Left kidney (tissue), 8 donors: ENCODE measurements around the gene SPAM1. TPM values are rescaled to one million over a fixed set of nuclear protein-coding genes. Genes with fewer than 3 reads are reported as not detected.
A peak's percentile ranks its signal among the peaks of the same experiment; 100 is the strongest.
"Not testable (repeated sequence)": the region's sequence is repeated elsewhere in the genome, so short reads cannot be mapped to it uniquely, and the experiment has no call there.

Source experiments
- DNase-seq: peaks from one replicate; pipeline ENCODE4 v3.0.0-alpha.2; 2013
- long read RNA-seq, 8 donors: transcript quantifications; one replicate each; lab custom pipeline, GENCODE V29; 2026
- polyA plus RNA-seq: library from polyadenylated mRNA; unstranded; fragments of 120-200 nt; gene quantifications from one replicate; pipeline ENCODE4 v1.2.1, GENCODE V29; 2013; ENCODE audit not compliant: insufficient read length

The SPAM1 gene, protein sequence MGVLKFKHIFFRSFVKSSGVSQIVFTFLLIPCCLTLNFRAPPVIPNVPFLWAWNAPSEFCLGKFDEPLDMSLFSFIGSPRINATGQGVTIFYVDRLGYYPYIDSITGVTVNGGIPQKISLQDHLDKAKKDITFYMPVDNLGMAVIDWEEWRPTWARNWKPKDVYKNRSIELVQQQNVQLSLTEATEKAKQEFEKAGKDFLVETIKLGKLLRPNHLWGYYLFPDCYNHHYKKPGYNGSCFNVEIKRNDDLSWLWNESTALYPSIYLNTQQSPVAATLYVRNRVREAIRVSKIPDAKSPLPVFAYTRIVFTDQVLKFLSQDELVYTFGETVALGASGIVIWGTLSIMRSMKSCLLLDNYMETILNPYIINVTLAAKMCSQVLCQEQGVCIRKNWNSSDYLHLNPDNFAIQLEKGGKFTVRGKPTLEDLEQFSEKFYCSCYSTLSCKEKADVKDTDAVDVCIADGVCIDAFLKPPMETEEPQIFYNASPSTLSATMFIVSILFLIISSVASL
- polyA plus RNA-seq: 0.10 TPM
- long read RNA-seq, donor 1: 0 reads
- long read RNA-seq, donor 2: 0 reads
- long read RNA-seq, donor 3: 0 reads
- long read RNA-seq, donor 4: 0 reads
- long read RNA-seq, donor 5: 0 reads
- long read RNA-seq, donor 6: 0 reads
- long read RNA-seq, donor 7: 0 reads
- long read RNA-seq, donor 8: 0 reads

DNA sequence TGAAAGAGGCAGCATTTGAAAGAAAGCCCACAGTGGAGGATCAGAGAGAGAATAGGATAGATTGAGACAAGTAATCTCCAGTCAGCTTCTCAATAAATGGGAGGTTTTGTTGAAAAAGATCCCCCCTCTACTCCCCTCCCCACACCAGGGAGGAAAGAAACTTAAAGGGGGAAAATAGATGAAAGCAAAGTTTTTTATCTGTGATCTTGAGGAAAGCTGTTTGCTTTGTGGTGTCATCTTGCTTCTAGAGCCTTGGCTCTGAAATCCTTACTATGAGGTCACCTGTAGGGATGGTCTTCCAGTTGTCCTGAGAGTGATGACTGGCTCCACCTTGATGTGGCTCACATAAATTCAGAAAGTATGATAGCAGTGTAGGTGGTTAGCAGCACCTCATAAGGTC, at the start of gene SPAM1:
Gene SPAM1 (plus strand): TSS at position 301 of the 400 bp plus-strand sequence. CDS start 28,330 bp downstream, outside the sequence.
- DNase-seq: no peak

DNA sequence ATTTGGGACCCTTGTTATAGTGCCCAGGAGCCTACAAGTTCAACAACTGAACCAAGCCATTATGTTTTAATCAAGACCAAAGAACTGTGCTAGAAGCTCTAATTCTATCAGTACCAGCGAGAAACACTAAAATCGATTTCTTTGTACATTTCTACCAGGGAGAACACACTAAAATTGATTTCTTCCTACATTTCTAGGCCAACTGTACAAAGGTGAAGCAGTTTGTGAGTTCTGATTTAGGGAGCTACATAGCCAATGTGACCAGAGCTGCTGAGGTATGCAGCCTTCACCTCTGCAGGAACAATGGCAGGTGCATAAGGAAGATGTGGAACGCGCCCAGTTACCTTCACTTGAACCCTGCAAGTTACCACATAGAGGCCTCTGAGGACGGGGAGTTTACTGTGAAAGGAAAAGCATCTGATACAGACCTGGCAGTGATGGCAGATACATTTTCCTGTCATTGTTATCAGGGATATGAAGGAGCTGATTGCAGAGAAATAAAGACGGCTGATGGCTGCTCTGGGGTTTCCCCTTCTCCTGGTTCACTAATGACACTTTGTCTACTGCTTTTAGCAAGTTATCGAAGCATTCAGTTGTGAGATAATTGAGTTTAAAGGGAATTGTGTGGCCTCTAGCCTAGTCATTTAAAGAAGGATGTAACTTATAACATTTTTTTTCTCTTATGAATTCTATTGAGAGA, 48.3 kb upstream of the SPAM1 start:
- DNase-seq: no peak

DNA sequence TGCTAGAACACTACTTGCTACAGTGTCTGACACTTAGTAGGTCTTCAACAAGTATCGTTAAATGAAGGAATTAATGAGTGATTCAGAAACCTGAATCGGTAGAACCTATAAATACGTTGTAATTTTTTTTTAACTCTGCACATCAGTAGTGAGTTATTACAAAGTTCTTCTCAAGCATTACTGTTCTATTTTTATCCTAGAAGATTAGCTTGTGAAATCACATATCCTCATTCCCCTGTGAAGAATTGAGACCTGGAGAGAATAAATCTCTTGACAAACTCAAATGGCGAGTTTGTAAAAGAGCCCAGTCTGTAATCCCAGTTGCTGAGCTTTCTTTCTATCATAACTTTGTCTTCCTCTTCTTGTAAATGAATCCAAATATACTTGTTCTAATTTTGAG, 45.4 kb upstream of the SPAM1 start:
- no peak for DNase-seq

DNA sequence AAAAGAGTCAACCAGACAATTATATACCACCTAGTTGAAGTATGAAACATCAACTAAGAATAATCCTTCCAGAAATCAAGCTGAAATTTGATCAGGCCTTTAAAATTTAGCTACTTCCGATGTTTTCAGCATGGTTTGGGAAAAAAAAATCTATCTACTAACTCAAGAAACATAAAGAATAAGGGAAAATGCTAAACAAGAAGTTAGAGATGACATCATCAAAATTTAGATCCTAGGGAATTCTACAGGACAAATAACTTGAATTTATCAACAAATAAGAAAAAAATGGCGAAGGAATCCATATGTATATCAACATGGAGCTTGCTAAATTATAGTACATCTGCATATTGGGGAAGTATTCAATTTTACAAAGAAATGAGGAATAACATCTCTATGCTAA, 43.7 kb upstream of the SPAM1 start:
- no peak for DNase-seq

DNA sequence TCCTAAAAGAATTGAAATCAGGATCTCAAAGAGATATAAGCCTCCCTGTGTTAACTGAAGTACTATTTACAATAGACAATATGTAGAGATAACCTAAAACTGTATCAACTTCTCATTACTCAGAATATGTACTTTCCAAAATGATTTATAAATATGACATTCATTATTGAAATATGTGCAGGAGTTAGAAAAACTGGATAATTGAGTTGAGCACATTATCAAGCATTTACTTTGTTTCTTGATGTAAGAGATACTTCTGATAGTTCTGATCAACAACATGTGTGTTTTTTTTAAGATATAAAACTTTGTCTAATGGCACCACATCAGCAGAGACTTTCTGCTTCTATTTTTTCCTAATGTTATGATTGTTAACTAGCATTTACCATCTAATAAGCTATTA, 41.9 kb upstream of the SPAM1 start:
- no peak for DNase-seq

DNA sequence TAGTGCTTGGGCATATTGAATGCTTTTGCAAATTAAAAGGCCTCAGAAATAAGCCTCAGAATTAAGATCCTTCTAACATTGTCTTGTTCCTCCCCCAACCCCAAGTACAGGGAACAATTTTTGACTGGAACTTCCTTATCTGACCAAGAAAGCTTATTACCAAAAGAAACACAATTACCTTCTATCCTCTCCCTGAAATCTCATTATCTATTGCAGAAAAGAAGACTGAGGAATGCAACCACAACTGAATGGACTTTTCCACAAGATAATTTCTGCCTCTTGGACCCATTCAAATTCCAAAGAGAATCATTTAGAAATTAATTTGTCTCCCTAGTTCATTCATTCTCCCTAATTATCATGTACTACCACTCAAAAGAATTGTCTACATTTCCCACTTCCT, 36.8 kb upstream of the SPAM1 start:
- DNase-seq: no peak

DNA sequence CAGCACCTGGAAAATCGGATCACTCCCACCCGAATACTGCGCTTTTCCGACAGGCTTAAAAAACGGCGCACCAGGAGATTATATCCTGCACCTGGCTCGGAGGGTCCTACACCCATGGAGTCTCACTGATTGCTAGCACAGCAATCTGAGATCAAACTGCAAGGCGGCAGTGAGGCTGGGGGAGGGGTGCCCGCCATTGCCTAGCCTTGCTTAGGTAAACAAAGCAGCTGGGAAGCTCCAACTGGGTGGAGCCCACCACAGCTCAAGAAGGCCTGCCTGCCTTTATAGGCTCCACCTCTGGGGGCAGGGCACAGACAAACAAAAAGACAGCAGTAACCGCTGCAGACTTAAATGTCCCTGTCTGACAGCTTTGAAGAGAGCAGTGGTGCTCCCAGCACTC, 30.3 kb upstream of the SPAM1 start:
- not testable (repeated sequence) for DNase-seq

DNA sequence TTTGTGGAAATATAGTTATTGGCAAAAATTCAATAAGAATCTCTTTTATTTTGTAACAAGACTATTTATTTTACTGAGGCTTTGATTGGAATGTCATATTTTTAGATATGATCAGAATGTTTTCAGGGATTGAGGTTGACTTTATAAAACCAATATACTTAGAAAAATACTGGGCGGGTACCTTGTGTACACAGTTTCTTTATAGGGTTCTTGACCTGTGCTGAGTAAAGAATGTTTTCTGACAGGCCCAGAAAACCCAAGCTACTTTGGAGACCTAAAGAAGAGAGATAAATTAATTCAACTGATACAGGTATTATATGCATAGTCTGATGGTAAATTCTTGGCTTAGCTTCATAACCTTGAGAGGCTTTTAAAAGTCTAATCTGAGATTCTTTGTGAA, 23.9 kb upstream of the SPAM1 start:
- no peak for DNase-seq

DNA sequence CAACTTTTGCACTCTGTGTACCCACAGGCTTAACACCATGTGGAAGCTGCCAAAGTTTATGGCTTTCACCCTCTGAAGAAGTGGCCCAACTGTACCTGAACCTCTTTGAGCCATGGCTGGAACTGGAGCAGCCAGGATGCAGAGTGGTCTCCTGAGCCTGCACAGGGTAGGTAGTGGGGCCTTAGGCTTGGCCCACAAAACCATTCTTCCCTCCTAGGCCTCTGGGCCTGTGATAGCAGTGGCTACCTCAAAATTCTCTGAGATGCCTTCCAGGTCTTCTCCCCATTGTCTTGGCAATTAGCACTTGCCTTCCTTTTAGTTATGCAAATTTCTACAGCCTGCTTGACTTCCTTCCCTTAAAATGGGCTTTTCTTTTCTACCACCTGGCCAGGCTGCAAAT, 19.3 kb upstream of the SPAM1 start:
- DNase-seq: no peak

DNA sequence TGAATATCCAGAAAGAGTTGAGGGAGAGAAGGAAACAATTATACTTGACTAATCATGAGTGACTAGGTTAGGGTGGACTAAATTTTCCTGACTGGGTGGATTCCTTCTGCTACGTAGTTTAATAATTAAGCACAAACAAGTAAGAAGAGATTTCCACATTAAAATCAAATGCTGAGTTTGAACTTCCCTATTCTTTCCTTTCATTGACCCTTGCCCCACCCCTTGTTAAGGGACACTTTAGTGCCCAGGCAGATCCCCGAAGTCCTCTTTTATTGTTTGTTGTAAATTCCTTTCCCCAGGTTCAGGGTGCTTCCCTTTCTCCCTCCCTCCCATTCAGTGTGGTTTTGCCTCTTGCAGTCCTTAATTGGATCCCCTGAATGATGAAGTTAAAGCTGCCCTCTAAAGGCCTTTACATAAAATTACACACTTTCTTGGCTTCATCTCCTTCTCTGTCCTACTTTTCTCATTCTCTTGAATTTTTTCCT, 8.8 kb upstream of the SPAM1 start:
- DNase-seq: peak; percentile 29

DNA sequence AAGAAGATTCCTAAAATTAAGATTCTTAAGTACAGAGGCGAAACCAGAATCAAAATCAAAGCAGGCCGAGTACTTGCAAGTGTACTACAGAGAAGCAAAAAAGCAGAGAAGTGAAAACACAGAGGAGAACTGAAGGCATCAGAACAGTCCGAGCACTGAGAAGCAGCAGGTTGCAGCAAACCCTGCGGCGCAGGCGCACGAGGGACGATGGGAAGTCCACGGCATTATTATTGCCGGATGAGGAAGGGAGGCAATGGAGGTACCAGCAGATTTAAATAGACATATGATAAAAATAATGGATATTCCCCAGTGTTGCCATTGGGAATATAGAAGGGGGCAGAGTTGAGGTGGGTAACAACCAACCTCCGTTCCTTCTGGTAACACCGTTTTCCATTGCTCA, 7.2 kb upstream of the SPAM1 start:
- DNase-seq: no peak

DNA sequence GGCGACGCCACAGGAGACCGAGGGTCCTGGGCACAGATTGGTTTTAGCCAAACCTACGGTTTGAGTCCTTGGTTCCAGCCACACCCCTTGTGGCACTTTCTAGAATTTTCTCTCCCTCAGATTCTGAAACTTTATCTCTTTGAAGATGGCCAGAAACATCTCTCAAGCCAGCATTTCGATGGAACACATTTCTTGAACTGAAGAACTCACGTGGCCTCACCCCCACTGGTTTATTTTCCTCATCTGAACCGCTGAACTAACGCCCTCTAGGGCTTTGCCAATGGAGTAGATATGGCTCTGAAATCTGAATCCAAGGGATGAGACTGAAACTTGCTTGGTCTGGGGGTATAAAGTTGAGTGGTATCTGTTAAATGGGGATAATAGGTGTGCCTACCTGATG, 6.7 kb upstream of the SPAM1 start:
- DNase-seq: no peak

DNA sequence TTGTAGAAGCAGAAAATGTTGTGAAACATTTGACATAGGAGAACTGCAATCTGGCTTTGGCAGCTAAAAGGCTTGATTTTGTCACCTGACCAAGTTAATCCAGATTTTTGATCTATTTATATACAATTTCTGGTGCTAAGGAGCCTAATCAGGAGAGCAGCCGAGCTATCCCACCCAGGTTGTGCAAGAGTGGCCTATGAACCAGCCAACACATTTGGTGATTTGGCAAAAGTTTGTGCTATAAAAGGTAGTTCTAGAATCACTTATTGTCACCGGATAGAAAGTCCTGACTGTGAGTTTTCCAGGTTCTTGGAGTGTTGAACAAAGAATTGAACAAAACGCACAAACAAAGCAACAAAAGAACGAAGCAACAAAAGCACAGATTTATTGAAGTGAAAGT, 1.4 kb upstream of the SPAM1 start:
- DNase-seq: no peak

DNA sequence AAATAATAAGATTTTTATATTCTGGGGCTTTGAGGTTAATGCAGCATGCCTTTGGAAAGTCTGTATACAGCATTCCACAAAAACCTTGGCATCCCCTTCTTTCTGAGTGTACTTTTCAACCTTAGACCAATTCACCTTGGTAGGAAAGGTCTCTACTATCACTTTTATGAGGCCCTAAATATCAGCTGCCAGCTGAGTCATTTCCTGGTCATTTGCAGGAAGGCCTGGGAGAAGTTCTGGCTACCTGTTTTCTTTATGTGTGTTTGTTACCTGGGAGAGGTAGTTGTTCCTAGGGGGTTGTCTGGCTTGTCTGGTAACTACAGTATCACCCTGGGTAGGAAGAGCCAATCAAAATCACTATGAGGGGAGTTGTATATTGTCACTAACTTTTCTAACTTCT, 4.1 kb downstream of the SPAM1 start:
- no peak for DNase-seq

DNA sequence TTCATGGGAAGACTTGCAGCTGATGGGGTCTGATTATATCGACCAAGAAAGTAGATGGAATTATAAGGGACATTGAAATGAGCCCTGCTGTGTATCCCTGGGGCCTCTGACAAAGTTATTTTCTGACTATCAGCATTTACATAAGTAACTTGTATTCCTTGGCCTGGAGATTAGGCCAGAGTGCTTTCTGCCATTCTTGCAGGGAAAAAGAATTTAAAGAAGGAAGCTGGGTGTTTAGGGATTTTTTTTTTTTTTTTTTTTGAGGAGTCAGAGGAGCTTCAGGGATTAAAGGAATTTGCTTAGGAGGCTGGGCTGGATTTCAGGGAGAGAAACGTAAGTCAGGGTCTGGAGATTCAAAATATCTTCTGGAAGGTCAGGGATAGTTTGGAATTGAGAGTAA, 4.6 kb downstream of the SPAM1 start:
- DNase-seq: no peak

DNA sequence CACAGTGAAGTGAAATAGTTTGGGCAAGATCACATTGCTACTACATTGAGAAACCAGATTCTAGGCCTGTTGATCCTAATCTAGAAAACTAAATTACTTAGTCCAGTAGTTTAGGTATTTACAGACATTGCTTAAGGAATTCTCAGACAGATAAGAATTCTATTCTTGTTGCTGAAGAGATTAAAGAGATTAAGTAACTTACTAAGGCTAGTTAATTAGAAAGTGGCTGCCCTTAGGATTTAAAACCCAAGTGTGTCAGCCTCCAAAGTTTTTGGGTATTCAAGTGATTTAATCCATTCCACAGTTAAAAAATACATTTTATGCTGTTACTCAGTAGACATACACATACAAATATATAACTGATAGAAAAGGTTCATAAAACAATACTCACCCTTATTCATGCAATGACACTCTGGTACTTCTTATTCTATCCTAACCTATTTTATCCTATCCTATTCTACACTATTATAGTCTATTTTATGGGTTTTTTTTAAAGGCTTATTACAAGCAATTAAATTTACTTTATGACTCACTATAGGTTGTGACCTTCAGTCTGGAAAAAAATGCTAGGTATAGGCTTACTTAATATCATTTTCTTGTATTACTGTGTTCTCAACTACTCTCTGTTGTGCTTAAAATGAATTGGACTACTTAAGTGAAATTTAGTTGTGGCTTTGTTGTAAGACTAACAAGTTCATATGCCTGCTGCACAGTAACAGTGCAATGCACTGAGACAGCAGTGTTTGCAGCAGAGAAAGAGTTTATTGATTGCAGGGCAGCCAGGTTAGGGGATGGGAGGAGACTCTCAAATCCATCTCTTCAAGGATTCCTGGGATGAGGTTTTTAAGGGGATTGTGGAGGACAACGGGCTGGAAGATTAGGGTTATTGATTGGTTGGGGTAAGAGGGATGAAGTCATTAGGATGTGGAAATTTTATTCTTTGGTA, 10.7 kb downstream of the SPAM1 start:
- no peak for DNase-seq

DNA sequence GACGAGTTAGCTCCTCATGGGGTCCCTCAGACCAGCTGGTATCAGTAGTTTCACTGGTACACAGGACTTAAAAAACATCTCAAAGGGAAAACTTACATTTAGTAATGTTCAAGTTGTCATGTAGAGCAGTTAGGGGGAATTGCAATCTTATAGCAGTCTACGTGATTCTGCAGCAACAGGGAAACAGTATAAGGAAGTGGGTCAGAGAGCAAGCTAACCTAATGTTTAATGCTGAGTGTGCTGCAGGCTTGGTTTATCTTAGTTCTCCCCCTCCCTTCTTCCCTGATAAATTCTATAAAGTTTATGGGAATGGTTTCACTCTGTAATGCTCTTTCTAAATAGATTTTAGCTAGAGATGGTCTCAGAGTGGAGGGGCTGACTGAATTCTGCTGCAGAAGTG, 11.3 kb downstream of the SPAM1 start:
- no peak for DNase-seq

DNA sequence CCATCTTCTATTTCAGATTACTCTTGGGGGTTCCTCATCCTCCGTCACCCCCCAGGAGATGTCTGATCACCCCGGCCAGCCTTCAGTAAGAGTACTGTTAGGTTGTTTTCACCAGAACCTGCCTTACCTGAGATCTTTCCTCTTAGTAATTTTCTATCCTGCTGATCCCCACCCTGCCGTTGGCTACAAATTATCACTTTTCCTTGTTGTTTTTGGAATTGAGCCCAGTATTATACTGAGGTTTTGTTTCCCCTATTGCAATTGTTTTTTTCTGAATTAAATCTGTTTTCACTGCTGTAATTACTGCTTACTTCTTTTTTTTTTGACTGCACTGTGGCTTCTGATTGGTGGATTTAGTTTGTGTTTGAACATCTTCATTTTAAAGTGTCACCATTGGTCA, 14.7 kb downstream of the SPAM1 start:
- no peak for DNase-seq

DNA sequence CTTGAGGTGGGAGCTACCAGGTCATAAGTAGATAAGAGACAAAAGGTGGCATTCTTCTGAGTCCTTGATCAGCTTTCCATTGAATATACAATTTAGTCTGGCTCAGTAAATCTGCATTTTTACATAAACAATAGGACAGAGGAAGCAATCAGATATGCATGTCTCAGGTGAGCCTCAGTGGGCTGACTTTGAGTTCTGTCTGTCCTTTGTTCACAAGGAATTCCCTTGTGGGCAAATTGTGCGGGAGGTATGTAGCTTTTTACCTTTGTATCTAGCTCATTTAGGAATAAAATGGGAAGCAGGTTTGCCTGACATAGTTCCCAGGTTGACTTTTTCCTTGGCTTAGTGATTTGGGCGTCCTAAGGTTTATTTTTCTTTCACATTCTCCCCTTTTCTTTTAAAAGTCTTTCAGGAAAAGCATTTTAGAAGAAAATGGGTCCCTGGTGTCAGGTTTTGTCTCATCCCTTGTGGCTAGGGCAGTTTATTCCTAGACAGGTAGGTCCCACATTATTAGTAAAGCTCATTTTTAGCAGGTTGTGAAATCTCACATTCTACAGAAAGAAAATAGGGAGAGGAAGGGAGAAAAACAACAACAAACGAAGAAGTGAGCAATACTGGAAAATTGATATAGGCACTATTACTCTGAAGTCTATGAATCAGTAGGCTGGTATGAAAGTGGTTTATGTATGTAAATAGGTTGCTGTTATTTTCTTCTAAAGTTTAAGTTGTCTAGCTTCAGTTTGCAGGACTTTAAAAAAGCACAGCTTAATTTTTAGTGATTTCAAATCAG, 16.5 kb downstream of the SPAM1 start:
- DNase-seq: no peak

DNA sequence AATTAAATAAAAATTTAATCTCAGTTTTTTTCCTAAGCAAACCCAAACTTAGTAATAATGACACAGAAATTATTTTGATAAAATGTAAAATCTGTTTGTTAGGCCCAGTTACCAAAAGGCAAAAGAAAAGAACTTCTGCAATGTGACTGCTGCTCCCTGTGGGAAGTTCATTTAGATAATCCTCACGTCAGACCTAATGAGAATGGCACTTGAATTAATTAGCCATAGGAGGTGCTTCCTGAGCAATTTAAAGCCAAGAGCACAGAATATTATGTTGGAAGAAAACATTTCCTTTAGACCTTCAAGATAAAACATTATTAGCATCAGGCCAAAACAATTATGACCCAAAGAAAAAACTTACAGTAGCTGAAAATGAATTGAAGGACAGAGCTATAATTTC, 19.4 kb downstream of the SPAM1 start:
- no peak for DNase-seq

DNA sequence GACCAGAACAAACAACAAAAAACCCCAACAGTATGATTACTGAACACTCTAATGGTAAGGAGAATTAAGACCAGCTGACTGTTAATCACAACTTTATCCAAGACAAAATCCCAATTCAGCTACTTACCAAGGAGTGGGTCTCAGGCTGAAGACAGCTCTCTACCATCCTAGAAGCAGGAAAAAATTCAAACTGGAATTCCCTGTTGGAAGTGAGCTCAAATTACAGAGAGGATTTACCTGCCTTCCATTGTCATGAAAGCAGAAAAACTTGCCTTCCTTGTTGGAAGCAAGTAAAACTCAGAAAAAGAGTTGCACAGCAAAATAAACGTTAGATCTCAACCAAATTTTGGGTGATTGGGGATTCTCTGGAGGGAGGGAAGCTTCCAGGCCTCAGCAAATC, 20.9 kb downstream of the SPAM1 start:
- DNase-seq: no peak
